ENCODE measurements around the gene IL25.

IL25 gene

DNA sequence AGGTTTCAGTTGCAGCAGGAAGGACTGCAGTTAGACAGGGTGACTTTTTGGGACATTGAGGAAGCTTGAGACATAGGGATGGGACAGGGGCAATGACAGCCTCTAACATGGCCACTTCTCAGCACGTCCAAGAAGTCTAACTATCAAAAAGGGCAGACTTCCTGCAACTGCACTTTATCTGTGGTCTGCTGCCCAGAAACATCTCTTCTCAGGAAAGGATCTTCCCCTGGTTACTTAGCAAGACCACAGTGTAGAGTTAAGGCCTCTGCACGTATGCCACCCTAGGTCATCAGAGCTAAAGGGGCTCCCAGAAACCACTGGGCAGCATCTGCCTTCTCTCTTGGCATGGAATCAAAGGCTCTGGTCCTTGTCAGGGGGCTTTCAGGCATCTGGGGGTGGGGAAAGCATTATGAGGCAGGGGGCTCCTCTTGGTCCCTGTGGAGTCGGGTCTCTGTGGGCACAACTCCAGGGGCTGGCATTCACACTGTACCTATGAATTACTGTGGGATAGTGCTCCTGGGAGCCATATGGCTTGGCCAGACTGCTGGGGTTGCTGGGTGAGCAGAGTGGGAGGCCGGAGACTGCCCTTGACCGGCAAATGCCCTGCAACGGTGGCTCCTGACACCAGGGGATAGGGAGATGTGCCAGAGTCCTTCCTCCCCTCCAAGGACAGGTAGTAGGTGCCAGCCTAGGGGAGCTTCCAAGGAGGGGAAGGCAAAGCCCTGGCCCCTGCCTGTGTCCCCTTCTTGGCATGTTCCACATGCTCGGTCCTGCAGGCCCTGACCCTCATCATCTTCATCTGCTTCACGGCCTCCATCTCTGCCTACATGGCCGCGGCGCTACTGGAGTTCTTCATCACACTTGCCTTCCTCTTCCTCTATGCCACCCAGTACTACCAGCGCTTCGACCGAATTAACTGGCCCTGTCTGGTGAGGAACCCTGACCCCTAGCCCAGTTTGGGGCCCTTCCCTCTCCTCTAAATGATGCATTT, 5.3 kb downstream of the IL25 start:
- Histone ChIP-seq H3K23ac (ENCODE audit: low read depth, low read length, poor library complexity) (no peak overlapping the region), H3K18ac (ENCODE audit: low read length) (peak overlapping the region; percentile 63), H3K79me1 (ENCODE audit: low read depth, low read length) (no peaks in the 10 kb centered on the region), H2BK120ac (ENCODE audit: low read depth, low read length) (no peak overlapping the region), H2BK12ac (ENCODE audit: low read length) (no peak overlapping the region), H3K14ac (ENCODE audit: low read length) (peak overlapping the region; percentile 2), H3K4me2 (ENCODE audit: insufficient read depth, low read length, poor library complexity, severe bottlenecking) (no peak overlapping the region), H3K36me3 (replicated peaks in 1 of 2; ENCODE audit: control insufficient read depth in 2 of 2, insufficient read depth in 2 of 2, low read length in 2 of 2) (no peaks in the 10 kb centered on the region), H3K9ac (ENCODE audit: low read depth, low read length, poor library complexity) (no peak overlapping the region), H3K4me1 (ENCODE audit: control insufficient read depth in 2 of 2, insufficient read depth in 1 of 2, low read depth in 1 of 2, low read length in 2 of 2) (peaks cover 0 to 11% of the 10 kb centered on the region in 2 donors), H3K4me3 (ENCODE audit: low read length in 2 of 2) (no peak overlapping the region), H2BK15ac (ENCODE audit: low read length) (no peak overlapping the region), H3K27me3 (ENCODE audit: control insufficient read depth in 3 of 3, insufficient read depth in 3 of 3, low read depth in 1 of 3, low read length in 3 of 3) (peaks cover 0 to 59% (median 0%) of the 10 kb centered on the region in 3 experiments), H2BK5ac (ENCODE audit: low read length) (no peak overlapping the region), H3K27ac (replicated peaks; ENCODE audit: low read length) (no peak overlapping the region), H3K4ac (ENCODE audit: low read length) (no peak overlapping the region), H4K91ac (ENCODE audit: low read depth, low read length, poor library complexity) (no peak overlapping the region), H4K8ac (ENCODE audit: low read depth, low read length) (no peak overlapping the region), H2AK5ac (ENCODE audit: low read depth, low read length) (peak overlapping the region; percentile 41), H2AFZ (ENCODE audit: low read length) (no peak overlapping the region), H3K9me3 (replicated peaks in 1 of 2; ENCODE audit: control insufficient read depth in 2 of 2, insufficient read depth in 1 of 2, low read depth in 1 of 2, low read length in 2 of 2) (no peaks in the 10 kb centered on the region)
- no peak for DNase-seq (ENCODE audit: low spot score)
- no CpG with 5 or more reads among the region's 14 CpGs for WGBS, 2 donors (ENCODE audit: extremely low coverage in 2 of 2, insufficient read length in 2 of 2, insufficient replicate concordance in 1 of 2)

DNA sequence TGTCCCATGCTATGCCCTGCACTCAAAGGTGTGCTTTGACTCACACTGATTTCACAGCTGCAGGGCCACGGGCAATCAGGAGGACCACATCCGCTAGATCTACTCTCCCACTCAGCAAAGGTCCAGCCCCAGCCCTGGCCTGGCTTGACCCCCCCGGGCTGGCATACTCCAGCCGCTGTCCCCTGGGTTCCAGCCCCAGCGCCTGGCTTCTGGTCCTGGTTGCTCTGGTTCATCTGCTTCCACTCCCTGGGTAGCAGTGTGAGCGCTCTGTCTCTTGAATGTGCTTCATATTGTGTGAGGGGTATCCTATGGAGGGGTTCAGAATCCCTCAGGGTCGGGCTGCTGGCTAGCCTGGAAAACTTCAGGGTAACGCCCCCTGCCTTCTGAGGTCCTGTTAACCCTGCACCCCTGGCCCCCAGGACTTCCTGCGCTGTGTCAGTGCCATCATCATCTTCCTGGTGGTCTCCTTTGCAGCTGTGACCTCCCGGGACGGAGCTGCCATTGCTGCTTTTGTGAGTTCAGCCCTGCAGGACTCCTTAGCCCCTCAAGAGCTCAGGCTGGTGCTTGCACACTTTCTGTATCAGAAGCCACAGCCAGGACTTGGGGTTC, 6.1 kb downstream of the IL25 start:
- no peak overlapping the region for H3K4me2 ChIP-seq (ENCODE audit: insufficient read depth, low read length, poor library complexity, severe bottlenecking)
- H3K4me1 ChIP-seq (ENCODE audit: control insufficient read depth in 2 of 2, insufficient read depth in 1 of 2, low read depth in 1 of 2, low read length in 2 of 2), result peaks cover 0 to 11% of the 10 kb centered on the region in 2 donors
- H4K8ac ChIP-seq (ENCODE audit: low read depth, low read length), result no peak overlapping the region
- no peaks in the 10 kb centered on the region for H3K9me3 ChIP-seq (replicated peaks in 1 of 2; ENCODE audit: control insufficient read depth in 2 of 2, insufficient read depth in 1 of 2, low read depth in 1 of 2, low read length in 2 of 2)
- no peak overlapping the region for H3K4ac ChIP-seq (ENCODE audit: low read length)
- H2BK15ac ChIP-seq (ENCODE audit: low read length), result no peak overlapping the region
- no peaks in the 10 kb centered on the region for H3K79me1 ChIP-seq (ENCODE audit: low read depth, low read length)
- H3K18ac ChIP-seq (ENCODE audit: low read length), result peak overlapping the region; percentile 5
- H2BK12ac ChIP-seq (ENCODE audit: low read length), result no peak overlapping the region
- no peak overlapping the region for H3K14ac ChIP-seq (ENCODE audit: low read length)
- H3K27me3 ChIP-seq (ENCODE audit: control insufficient read depth in 3 of 3, insufficient read depth in 3 of 3, low read depth in 1 of 3, low read length in 3 of 3), result peaks cover 0 to 54% (median 0%) of the 10 kb centered on the region in 3 experiments
- H2BK5ac ChIP-seq (ENCODE audit: low read length), result no peak overlapping the region
- no peak for DNase-seq (ENCODE audit: low spot score)
- H3K27ac ChIP-seq (replicated peaks; ENCODE audit: low read length), result no peak overlapping the region
- H3K36me3 ChIP-seq (replicated peaks in 1 of 2; ENCODE audit: control insufficient read depth in 2 of 2, insufficient read depth in 2 of 2, low read length in 2 of 2), result no peaks in the 10 kb centered on the region
- no peak overlapping the region for H3K9ac ChIP-seq (ENCODE audit: low read depth, low read length, poor library complexity)
- no peak overlapping the region for H3K4me3 ChIP-seq (ENCODE audit: low read length in 2 of 2)
- no peak overlapping the region for H2BK120ac ChIP-seq (ENCODE audit: low read depth, low read length)
- H4K91ac ChIP-seq (ENCODE audit: low read depth, low read length, poor library complexity), result no peak overlapping the region
- H3K23ac ChIP-seq (ENCODE audit: low read depth, low read length, poor library complexity), result no peak overlapping the region
- H2AFZ ChIP-seq (ENCODE audit: low read length), result no peak overlapping the region
- no CpG with 5 or more reads among the region's 11 CpGs for WGBS, 2 donors (ENCODE audit: extremely low coverage in 2 of 2, insufficient read length in 2 of 2, insufficient replicate concordance in 1 of 2)
- H2AK5ac ChIP-seq (ENCODE audit: low read depth, low read length), result peak overlapping the region; percentile 91

DNA sequence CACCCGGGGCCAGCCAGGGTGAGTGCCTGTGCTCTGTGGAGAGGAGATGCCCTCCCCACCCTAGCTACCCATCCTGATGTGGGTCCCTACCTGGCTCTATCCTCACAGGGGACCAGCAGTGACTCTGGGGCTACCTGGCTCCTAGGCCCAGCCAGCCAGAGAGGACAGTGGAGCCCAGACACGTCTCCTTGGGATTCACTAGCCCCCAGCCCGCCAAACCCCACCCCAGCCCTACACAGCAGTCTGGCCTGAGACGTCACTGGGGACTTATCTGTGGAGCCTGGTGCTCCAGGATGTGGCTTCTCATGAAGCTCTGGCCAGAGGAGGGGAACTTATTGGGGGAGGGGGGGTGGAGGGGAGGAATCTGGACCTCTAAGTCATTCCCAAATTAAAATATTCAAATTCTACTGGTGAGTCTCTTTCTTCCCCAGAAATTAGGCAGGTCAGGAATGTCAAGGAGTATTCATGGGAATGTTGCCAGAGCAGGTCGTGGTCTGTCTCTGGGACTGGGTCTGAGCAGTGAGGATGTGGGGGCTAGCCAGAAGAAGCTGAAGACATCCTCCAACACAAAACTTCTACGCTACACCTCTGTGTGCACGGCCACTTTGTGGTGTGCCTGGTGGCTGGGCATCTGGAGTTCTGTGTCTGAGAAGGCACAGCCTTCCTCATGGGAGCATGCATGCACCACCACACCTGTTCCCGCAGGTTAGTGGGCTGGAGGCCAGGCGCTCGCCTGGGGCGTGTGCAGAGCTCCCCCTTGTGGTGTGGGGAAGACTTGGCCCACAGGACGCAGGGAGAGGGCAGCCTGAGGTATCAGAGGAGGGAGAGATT, 7.0 kb downstream of the IL25 start:
- H3K9me3 ChIP-seq (replicated peaks in 1 of 2; ENCODE audit: control insufficient read depth in 2 of 2, insufficient read depth in 1 of 2, low read depth in 1 of 2, low read length in 2 of 2), result no peaks in the 10 kb centered on the region
- H2BK5ac ChIP-seq (ENCODE audit: low read length), result no peak overlapping the region
- no peak overlapping the region for H3K18ac ChIP-seq (ENCODE audit: low read length)
- H3K27ac ChIP-seq (replicated peaks; ENCODE audit: low read length), result no peak overlapping the region
- peak; percentile 48 for DNase-seq (ENCODE audit: low spot score)
- H3K4me3 ChIP-seq (ENCODE audit: low read length in 2 of 2), result no peak overlapping the region
- no peak overlapping the region for H2AFZ ChIP-seq (ENCODE audit: low read length)
- H3K9ac ChIP-seq (ENCODE audit: low read depth, low read length, poor library complexity), result no peak overlapping the region
- H3K79me1 ChIP-seq (ENCODE audit: low read depth, low read length), result no peaks in the 10 kb centered on the region
- H2BK12ac ChIP-seq (ENCODE audit: low read length), result no peak overlapping the region
- no peak overlapping the region for H3K4me2 ChIP-seq (ENCODE audit: insufficient read depth, low read length, poor library complexity, severe bottlenecking)
- H3K4ac ChIP-seq (ENCODE audit: low read length), result no peak overlapping the region
- H4K91ac ChIP-seq (ENCODE audit: low read depth, low read length, poor library complexity), result no peak overlapping the region
- H4K8ac ChIP-seq (ENCODE audit: low read depth, low read length), result no peak overlapping the region
- no peaks in the 10 kb centered on the region for H3K36me3 ChIP-seq (replicated peaks in 1 of 2; ENCODE audit: control insufficient read depth in 2 of 2, insufficient read depth in 2 of 2, low read length in 2 of 2)
- peaks cover 0 to 11% of the 10 kb centered on the region in 2 donors for H3K4me1 ChIP-seq (ENCODE audit: control insufficient read depth in 2 of 2, insufficient read depth in 1 of 2, low read depth in 1 of 2, low read length in 2 of 2)
- no peak overlapping the region for H3K23ac ChIP-seq (ENCODE audit: low read depth, low read length, poor library complexity)
- peaks cover 0 to 52% (median 0%) of the 10 kb centered on the region in 3 experiments for H3K27me3 ChIP-seq (ENCODE audit: control insufficient read depth in 3 of 3, insufficient read depth in 3 of 3, low read depth in 1 of 3, low read length in 3 of 3)
- peak overlapping the region; percentile 91 for H2AK5ac ChIP-seq (ENCODE audit: low read depth, low read length)
- peak overlapping the region; percentile 91 for H2BK15ac ChIP-seq (ENCODE audit: low read length)
- H3K14ac ChIP-seq (ENCODE audit: low read length), result no peak overlapping the region
- no CpG with 5 or more reads among the region's 12 CpGs for WGBS, 2 donors (ENCODE audit: extremely low coverage in 2 of 2, insufficient read length in 2 of 2, insufficient replicate concordance in 1 of 2)
- no peak overlapping the region for H2BK120ac ChIP-seq (ENCODE audit: low read depth, low read length)
